Duodenal mucosa (tissue), 2 donors: ENCODE results near the gene ANTXRL.
"Not testable (repeated sequence)": the region's sequence is repeated elsewhere in the genome, so short reads cannot be mapped to it uniquely, and the experiment has no call there.

ENCODE experiments used
- H3K27ac ChIP-seq: one replicate; pipeline ENCODE4 v1.7.0; 2013; ENCODE audit warnings: low read depth, low read length
- H3K27me3 ChIP-seq, 2 donors: one replicate each; pipeline ENCODE4 v1.7.0; 2013; ENCODE audit warnings: low read length in 2 of 2, control low read depth in 1 of 2; ENCODE audit not compliant: insufficient read depth in 2 of 2, control insufficient read depth in 1 of 2
- H3K36me3 ChIP-seq, 2 donors: one replicate each; pipeline ENCODE4 v1.7.0; 2013; ENCODE audit warnings: low read length in 2 of 2, control low read depth in 1 of 2; ENCODE audit not compliant: insufficient read depth in 2 of 2, control insufficient read depth in 1 of 2
- H3K4me1 ChIP-seq, 2 donors: one replicate each; pipeline ENCODE4 v1.7.0; 2013; ENCODE audit warnings: low read length in 2 of 2, control low read depth in 1 of 2; ENCODE audit not compliant: insufficient read depth in 2 of 2, control insufficient read depth in 1 of 2
- H3K4me3 ChIP-seq, 2 donors: one replicate each; pipeline ENCODE4 v1.7.0; 2013; ENCODE audit warnings: low read length in 2 of 2, low read depth in 1 of 2
- H3K9ac ChIP-seq, 2 donors: one replicate each; pipeline ENCODE4 v1.7.0; 2013; ENCODE audit warnings: low read length in 2 of 2, low read depth in 1 of 2
- H3K9me3 ChIP-seq, 2 donors: one replicate each; pipeline ENCODE4 v1.7.0; 2013; ENCODE audit warnings: low read length in 2 of 2, control low read depth in 1 of 2; ENCODE audit not compliant: control insufficient read depth in 1 of 2

Gene ANTXRL

GRCh38 chr10:46321770-46322169 lies 35.0 kb downstream of the ANTXRL start:
- Histone ChIP-seq H3K4me3 (no peak overlapping the region), H3K9me3 (no peaks in the 10 kb centered on the region), H3K27me3 (no peaks in the 10 kb centered on the region), H3K27ac (no peak overlapping the region), H3K9ac (no peak overlapping the region), H3K4me1 (no peaks in the 10 kb centered on the region), H3K36me3 (no peaks in the 10 kb centered on the region)

- Histone ChIP-seq H3K4me3 (no peak overlapping the region), H3K36me3 (no peaks in the 10 kb centered on the region), H3K9ac (no peak overlapping the region), H3K27me3 (no peaks in the 10 kb centered on the region), H3K4me1 (no peaks in the 10 kb centered on the region), H3K27ac (no peak overlapping the region), H3K9me3 (no peaks in the 10 kb centered on the region)
Measured at GRCh38 chr10:46323176-46323575, 36.4 kb downstream of the ANTXRL start.

- Histone ChIP-seq H3K27me3 (no peaks in the 10 kb centered on the region), H3K4me1 (no peaks in the 10 kb centered on the region), H3K36me3 (no peaks in the 10 kb centered on the region), H3K9ac (no peak overlapping the region), H3K4me3 (no peak overlapping the region), H3K9me3 (no peaks in the 10 kb centered on the region), H3K27ac (no peak overlapping the region)
Measured at GRCh38 chr10:46325021-46325420, 38.2 kb downstream of the ANTXRL start.

GRCh38 chr10:46326066-46326465 lies 39.3 kb downstream of the ANTXRL start:
- Histone ChIP-seq H3K9me3 (no peaks in the 10 kb centered on the region), H3K27ac (no peak overlapping the region), H3K27me3 (no peaks in the 10 kb centered on the region), H3K36me3 (no peaks in the 10 kb centered on the region), H3K4me1 (no peaks in the 10 kb centered on the region), H3K4me3 (no peak overlapping the region), H3K9ac (no peak overlapping the region)

- H3K4me3 ChIP-seq = no peak overlapping the region
- no peak overlapping the region for H3K9ac ChIP-seq
- H3K4me1 ChIP-seq = no peaks in the 10 kb centered on the region
- no peaks in the 10 kb centered on the region for H3K9me3 ChIP-seq
- H3K27ac ChIP-seq = no peak overlapping the region
- no peaks in the 10 kb centered on the region for H3K36me3 ChIP-seq
- H3K27me3 ChIP-seq = no peaks in the 10 kb centered on the region
Measured at GRCh38 chr10:46326971-46327370, 40.2 kb downstream of the ANTXRL start.

- Histone ChIP-seq H3K4me1 (no peaks in the 10 kb centered on the region), H3K36me3 (no peaks in the 10 kb centered on the region), H3K9ac (no peak overlapping the region), H3K9me3 (no peaks in the 10 kb centered on the region), H3K4me3 (no peak overlapping the region), H3K27ac (no peak overlapping the region), H3K27me3 (no peaks in the 10 kb centered on the region)
Measured at GRCh38 chr10:46327685-46328084, 40.9 kb downstream of the ANTXRL start.

- H3K36me3 ChIP-seq = no peaks in the 10 kb centered on the region
- no peak overlapping the region for H3K4me3 ChIP-seq
- no peak overlapping the region for H3K27ac ChIP-seq
- H3K9ac ChIP-seq = no peak overlapping the region
- H3K4me1 ChIP-seq = no peaks in the 10 kb centered on the region
- H3K27me3 ChIP-seq = no peaks in the 10 kb centered on the region
- H3K9me3 ChIP-seq = no peaks in the 10 kb centered on the region
Measured at GRCh38 chr10:46328853-46329689, 42.3 kb downstream of the ANTXRL start.

GRCh38 chr10:46329690-46330016 lies 42.9 kb downstream of the ANTXRL start:
- H3K4me3 ChIP-seq = no peak overlapping the region
- no peaks in the 10 kb centered on the region for H3K4me1 ChIP-seq
- no peaks in the 10 kb centered on the region for H3K9me3 ChIP-seq
- no peaks in the 10 kb centered on the region for H3K27me3 ChIP-seq
- H3K36me3 ChIP-seq = no peaks in the 10 kb centered on the region
- no peak overlapping the region for H3K27ac ChIP-seq
- H3K9ac ChIP-seq = no peak overlapping the region

- Histone ChIP-seq H3K9me3 (no peaks in the 10 kb centered on the region), H3K27ac (no peak overlapping the region), H3K27me3 (no peaks in the 10 kb centered on the region), H3K4me1 (no peaks in the 10 kb centered on the region), H3K36me3 (no peaks in the 10 kb centered on the region), H3K9ac (no peak overlapping the region), H3K4me3 (no peak overlapping the region)
Measured at GRCh38 chr10:46330894-46331293, 44.1 kb downstream of the ANTXRL start.

- not testable (repeated sequence) for H3K4me1 ChIP-seq, H3K36me3 ChIP-seq, H3K9ac ChIP-seq, H3K9me3 ChIP-seq, H3K27me3 ChIP-seq, H3K4me3 ChIP-seq, H3K27ac ChIP-seq
Measured at GRCh38 chr10:46365484-46365883, 78.7 kb downstream of the ANTXRL start.

- not testable (repeated sequence) for H3K27ac ChIP-seq, H3K4me1 ChIP-seq, H3K9ac ChIP-seq, H3K9me3 ChIP-seq, H3K36me3 ChIP-seq, H3K27me3 ChIP-seq, H3K4me3 ChIP-seq
Measured at GRCh38 chr10:46367209-46367608, 80.4 kb downstream of the ANTXRL start.
